Activated T-helper 1 cell treated with anti-CD3 and anti-CD28 coated beads, Interleukin-12 subunit alpha, Interleukin-12 subunit beta, Interleukin-2, Interleukin-4 antibody, amounts not matched to agents 30 ng/mL and 10 ng/mL and 1 ng/mL, durations not matched to agents 14 hours and 24 hours and 36 hours (primary cell): ENCODE results near the gene OR2D3. TPM values are rescaled to one million over a fixed set of nuclear protein-coding genes. Genes with fewer than 3 reads are reported as not detected.
"Not testable (repeated sequence)": the region's sequence is repeated elsewhere in the genome, so short reads cannot be mapped to it uniquely, and the experiment has no call there.

Experiments used
- DNase-seq: peaks from one replicate; pipeline ENCODE4 v3.0.0; 2021; ENCODE audit warnings: low spot score
- H3K27ac Mint-ChIP-seq: one replicate; pipeline ENCODE4 v1.8.0; 2021; ENCODE audit warnings: mild to moderate bottlenecking, mixed read lengths
- H3K27me3 Mint-ChIP-seq: one replicate; pipeline ENCODE4 v1.8.0; 2022; ENCODE audit warnings: mild to moderate bottlenecking, moderate library complexity, mixed read lengths; ENCODE audit not compliant: insufficient read depth
- H3K36me3 Mint-ChIP-seq: one replicate; pipeline ENCODE4 v1.8.0; 2021; ENCODE audit warnings: low read depth, mixed read lengths
- H3K4me1 Mint-ChIP-seq: one replicate; pipeline ENCODE4 v1.8.0; 2021; ENCODE audit warnings: low read depth, mixed read lengths
- H3K4me3 Mint-ChIP-seq: one replicate; pipeline ENCODE4 v1.8.0; 2021; ENCODE audit warnings: mild to moderate bottlenecking, moderate library complexity, mixed read lengths
- H3K9me3 Mint-ChIP-seq: one replicate; pipeline ENCODE4 v1.8.0; 2021; ENCODE audit warnings: mixed read lengths
- intact Hi-C: fragments of 100-400 bp; cut with micrococcal nuclease; formaldehyde crosslinking; loops from one replicate; pipeline ENCODE4 v1.15.1; 2024
- total RNA-seq: library from RNA; stranded (reverse); gene quantifications from 2 replicates; pipeline ENCODE4 v1.2.3, GENCODE V29; 2022

Gene OR2D3
- total RNA-seq, 1 donor from 2014 or later, result not detected

DNA sequence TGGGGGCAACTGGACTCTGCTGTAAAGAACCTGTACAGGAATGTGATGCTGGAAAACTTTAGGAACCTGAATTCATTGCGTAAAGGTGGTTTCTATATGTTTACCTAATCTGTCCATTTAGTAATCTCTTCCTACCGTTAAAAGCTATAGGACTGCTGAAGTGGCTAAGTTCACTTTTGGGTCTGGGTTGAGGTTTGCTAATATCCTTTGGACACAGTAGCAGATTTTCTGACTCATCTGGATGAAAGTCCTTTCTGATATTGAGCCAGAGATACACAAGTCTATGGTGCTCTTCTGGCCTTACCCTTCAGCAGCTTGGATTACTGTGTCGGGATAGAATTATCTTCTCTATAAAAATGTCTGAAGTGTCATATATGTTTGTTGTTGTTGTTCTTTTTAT, 22.3 kb downstream of the OR2D3 start:
- Mint-ChIP-seq H3K4me1 (no peaks in the 10 kb centered on the region), H3K27me3 (peaks cover 2% of the 10 kb centered on the region), H3K36me3 (peaks cover 5% of the 10 kb centered on the region), H3K27ac (no peak overlapping the region), H3K9me3 (peaks cover 2% of the 10 kb centered on the region), H3K4me3 (no peak overlapping the region)
- intact Hi-C loops, result no loop called here
- no peak for DNase-seq

DNA sequence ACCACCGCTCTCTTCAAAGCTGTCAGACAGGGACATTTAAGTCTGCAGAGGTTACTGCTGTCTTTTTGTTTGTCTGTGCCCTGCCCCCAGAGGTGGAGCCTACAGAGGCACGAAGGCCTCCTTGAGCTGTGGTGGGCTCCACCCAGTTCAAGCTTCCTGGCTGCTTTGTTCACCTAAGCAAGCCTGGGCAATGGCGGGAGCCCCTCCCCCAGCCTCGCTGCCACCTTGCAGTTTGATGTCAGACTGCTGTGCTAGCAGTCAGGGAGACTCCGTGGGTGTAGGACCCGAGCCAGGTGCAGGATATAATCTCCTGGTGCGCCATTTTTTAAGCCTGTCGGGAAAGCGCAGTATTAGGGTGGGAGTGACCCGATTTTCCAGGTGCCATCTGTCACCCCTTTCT, 33.4 kb downstream of the OR2D3 start:
- H3K4me1 Mint-ChIP-seq, DNase-seq, intact Hi-C loops, H3K36me3 Mint-ChIP-seq, H3K27ac Mint-ChIP-seq, H3K9me3 Mint-ChIP-seq, H3K4me3 Mint-ChIP-seq, H3K27me3 Mint-ChIP-seq: not testable (repeated sequence)

DNA sequence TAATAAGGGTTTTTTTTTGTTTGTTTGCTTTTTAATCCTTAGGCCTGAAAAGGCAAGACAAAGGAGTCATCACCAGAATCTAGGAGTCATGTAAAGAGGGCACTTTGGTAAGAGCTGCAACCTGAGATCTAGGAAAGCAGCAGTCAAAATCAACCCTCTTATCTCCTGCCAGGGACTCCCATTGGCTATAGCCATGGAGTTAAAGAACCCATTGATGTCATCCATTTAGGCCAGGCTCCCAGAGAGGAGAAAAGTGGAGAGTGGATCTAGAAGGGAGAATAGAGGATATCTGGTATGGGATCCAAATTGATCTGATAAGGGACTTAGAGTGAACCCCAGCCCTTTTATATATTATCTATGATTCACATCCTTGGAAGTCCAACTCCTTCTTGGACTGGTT, 41.3 kb downstream of the OR2D3 start:
- intact Hi-C loops, result no loop called here
- H3K9me3 Mint-ChIP-seq, result no peaks in the 10 kb centered on the region
- no peaks in the 10 kb centered on the region for H3K4me1 Mint-ChIP-seq
- H3K4me3 Mint-ChIP-seq, result no peak overlapping the region
- no peak overlapping the region for H3K27ac Mint-ChIP-seq
- H3K27me3 Mint-ChIP-seq, result no peaks in the 10 kb centered on the region
- no peaks in the 10 kb centered on the region for H3K36me3 Mint-ChIP-seq
- DNase-seq, result no peak

DNA sequence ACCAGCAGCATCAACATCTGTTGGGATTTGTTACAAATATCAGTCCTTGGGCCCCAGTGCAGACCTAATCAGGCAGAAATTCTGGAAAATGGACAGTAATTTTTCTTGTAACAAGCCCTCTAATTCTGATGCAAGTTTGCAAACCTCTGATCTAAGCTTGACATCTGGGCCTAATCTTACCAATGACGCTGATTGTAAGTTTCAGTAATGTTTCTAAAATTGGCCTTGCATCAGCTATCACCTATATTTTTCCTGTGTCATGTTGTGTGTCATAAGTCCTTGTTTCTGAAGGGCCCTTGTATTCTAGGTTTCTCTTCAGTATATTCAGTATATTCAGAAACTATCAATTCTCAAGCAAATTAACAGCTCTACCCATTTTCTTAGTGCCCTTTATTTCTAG, 41.9 kb downstream of the OR2D3 start:
- Mint-ChIP-seq H3K27me3 (no peaks in the 10 kb centered on the region), H3K36me3 (no peaks in the 10 kb centered on the region), H3K4me1 (no peaks in the 10 kb centered on the region), H3K9me3 (peaks cover 1% of the 10 kb centered on the region), H3K27ac (no peak overlapping the region), H3K4me3 (no peak overlapping the region)
- no peak for DNase-seq
- intact Hi-C loops, result no loop called here

DNA sequence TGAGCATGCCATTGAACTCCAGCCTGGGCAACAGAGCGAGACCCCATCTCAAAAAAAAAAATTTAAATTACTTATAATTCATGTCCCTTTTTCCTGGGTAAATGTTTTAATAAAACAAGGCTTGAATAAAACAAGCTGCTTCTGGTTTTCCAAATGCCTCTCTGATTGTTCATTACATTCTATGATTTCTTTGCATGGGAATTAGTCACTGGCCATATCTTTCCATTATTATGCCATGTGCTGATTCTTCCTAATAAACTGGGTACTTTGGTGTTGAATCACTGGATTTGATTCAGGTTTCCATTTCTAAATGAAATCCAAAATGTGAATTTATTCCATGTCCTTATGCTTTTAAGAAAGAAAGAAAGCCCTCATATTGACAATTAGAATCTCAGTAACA, 48.0 kb downstream of the OR2D3 start:
- Mint-ChIP-seq H3K27ac (no peak overlapping the region), H3K27me3 (no peaks in the 10 kb centered on the region), H3K4me3 (no peak overlapping the region), H3K4me1 (no peaks in the 10 kb centered on the region), H3K9me3 (peaks cover 6% of the 10 kb centered on the region), H3K36me3 (no peaks in the 10 kb centered on the region)
- DNase-seq, result no peak
- intact Hi-C loops, result no loop called here

DNA sequence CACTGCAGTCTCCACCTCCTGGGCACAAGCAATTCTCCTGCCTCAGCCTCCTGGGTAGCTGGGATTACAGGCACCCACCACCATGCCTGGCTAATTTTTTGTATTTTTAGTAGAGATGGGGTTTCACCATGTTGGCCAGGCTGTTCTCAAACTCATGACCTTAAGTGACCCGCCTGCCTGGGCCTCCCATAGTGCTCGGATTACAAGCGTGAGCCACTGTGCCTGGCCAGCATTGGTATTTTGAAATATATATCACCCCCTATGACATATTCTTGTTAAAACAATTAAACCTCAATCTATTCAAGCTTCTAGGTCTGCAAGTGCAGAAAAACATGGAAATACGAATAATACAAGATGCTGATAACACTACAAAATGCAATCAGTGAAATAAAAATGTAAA, 49.1 kb downstream of the OR2D3 start:
- H3K36me3 Mint-ChIP-seq, H3K27me3 Mint-ChIP-seq, H3K4me1 Mint-ChIP-seq: not testable (repeated sequence)

More for the DNA sequence above, 49.1 kb downstream of the OR2D3 start:
- DNase-seq, H3K9me3 Mint-ChIP-seq, H3K4me3 Mint-ChIP-seq, H3K27ac Mint-ChIP-seq, intact Hi-C loops: not testable (repeated sequence)

Other genes with a start within 250 kb of the OR2D3 start
- 121 and 132 TPM in 2 replicates for gene MRPL17, start 237.7 kb upstream of the OR2D3 start, total RNA-seq
- 0.23 and 0.47 TPM in 2 replicates for gene OR2AG2, start 149.0 kb upstream of the OR2D3 start, total RNA-seq
- not detected in 2 replicates for gene OR2AG1, start 138.0 kb upstream of the OR2D3 start, total RNA-seq
- gene OR6A2, start 121.3 kb upstream of the OR2D3 start, total RNA-seq, result 0.31 and 0.47 TPM in 2 replicates
- gene OR10A5, start 75.3 kb upstream of the OR2D3 start, total RNA-seq, result not detected in 2 replicates
- not detected in 2 replicates for gene OR10A2, start 57.9 kb upstream of the OR2D3 start, total RNA-seq
- gene OR10A4, start 44.4 kb upstream of the OR2D3 start, total RNA-seq, result not detected in 2 replicates
- gene OR2D2, start 28.5 kb upstream of the OR2D3 start, total RNA-seq, result 0.34 and 0.56 TPM in 2 replicates
- 1.8 and 2.1 TPM in 2 replicates for gene ZNF215, start 5.4 kb downstream of the OR2D3 start, total RNA-seq
- gene ZNF214, start 99.3 kb downstream of the OR2D3 start, total RNA-seq, result not detected in 2 replicates
- 0.05 and 0.10 TPM in 2 replicates for gene NLRP14, start 99.5 kb downstream of the OR2D3 start, total RNA-seq
- gene RBMXL2, start 168.0 kb downstream of the OR2D3 start, total RNA-seq, result not detected in 2 replicates